HepG2 (cell line): Measurements from ENCODE around the gene OR2T8. TPM values are rescaled to one million over a fixed set of nuclear protein-coding genes. Genes with fewer than 3 reads are reported as not detected.

Experiments
- ATAC-seq: fragments of 200-7000 bp; cut with Tn5 transposase; 3 replicates; pipeline ENCODE4 v1.9.1; 2020; ENCODE audit warnings: mild to moderate bottlenecking, moderate library complexity
- Bru-seq: library from RNA; stranded (reverse); fragments of 400-500 nt; gene quantifications from one replicate; lab custom pipeline; 2021; lab: Mats Ljungman, UMichigan
- BruChase-seq, 2 experiments: library from RNA; stranded (reverse); fragments of 400-500 nt; gene quantifications; one replicate each; lab custom pipeline; 2021; lab: Mats Ljungman, UMichigan
- BruUV-seq: library from RNA; stranded (reverse); fragments of 400-500 nt; replicated peaks from 2 replicates; lab custom pipeline; 2021; lab: Mats Ljungman, UMichigan
- CTCF ChIA-PET: fragments of 300-600 bp; formaldehyde crosslinking; extraction: SDS; loops from one replicate; lab custom pipeline; 2021; ENCODE audit warnings: low total read pairs, inconsistent platforms, low intra/inter-chr PET ratio; lab: Yijun Ruan, JAX
- POLR2A ChIA-PET: fragments of 350-600 bp; sonication (Branson Sonifier 250); formaldehyde crosslinking; loops from one replicate; lab custom pipeline; 2020; ENCODE audit warnings: antibody characterized with exemption, inconsistent platforms; lab: Yijun Ruan, JAX
- DNase-seq: peaks from one replicate; pipeline ENCODE4 v3.0.0-alpha.2; 2015; ENCODE audit warnings: low spot score
- FAIRE-seq: peaks from 3 replicates; lab custom pipeline; 2011; peaks lifted over from hg19 to GRCh38; lab: Jason Lieb, UNC
- H2AFZ ChIP-seq: one replicate; pipeline ENCODE4 v1.6.1; 2011; ENCODE audit warnings: low read length, inconsistent platforms
- H3K27ac ChIP-seq: fragments of 300-600 bp; 3 replicates; pipeline ENCODE4 v1.8.0; 2011; ENCODE audit warnings: mixed run types, mild to moderate bottlenecking, mixed read lengths, low read length, inconsistent platforms; ENCODE audit not compliant: insufficient read depth; ENCODE audit errors: extremely low read length
- H3K27me3 ChIP-seq, 2 experiments: fragments of 200-600 bp in 1 of 2; 2 replicates in 1 of 2; 3 replicates in 1 of 2; pipeline versions ENCODE4 v1.6.0 to v1.8.0; 2011; ENCODE audit warnings: low read length in 2 of 2, mild to moderate bottlenecking in 2 of 2, moderate library complexity in 2 of 2, inconsistent platforms in 1 of 2; ENCODE audit not compliant: insufficient read depth in 2 of 2, control insufficient read depth in 1 of 2
- H3K36me3 ChIP-seq, 2 experiments: fragments of 200-600 bp in 1 of 2; replicated peaks in 1 of 2; 2 replicates in 1 of 2; 3 replicates in 1 of 2; pipeline versions ENCODE4 v1.5.1 to v1.8.0; 2011; ENCODE audit warnings: low read length in 2 of 2, inconsistent platforms in 1 of 2; ENCODE audit not compliant: insufficient read depth in 2 of 2, control insufficient read depth in 1 of 2
- H3K4me1 ChIP-seq: 2 replicates; pipeline ENCODE4 v1.5.1; 2012; ENCODE audit warnings: low read length, inconsistent platforms; ENCODE audit not compliant: insufficient read depth
- H3K4me2 ChIP-seq: 2 replicates; pipeline ENCODE4 v1.6.0; 2011; ENCODE audit warnings: low read depth, low read length, inconsistent platforms
- H3K4me3 ChIP-seq, 3 experiments: fragments of 200-600 bp in 1 of 3; sonication (generic), shearing (Covaris generic) in 1 of 3; replicated peaks in 1 of 3; 2 replicates each; pipeline ENCODE4 v1.5.1; 2011 to 2016; ENCODE audit warnings: low read length in 3 of 3, inconsistent platforms in 2 of 3, low read depth in 2 of 3, mild to moderate bottlenecking in 2 of 3, control low read depth in 1 of 3, mixed read lengths in 1 of 3; ENCODE audit not compliant: insufficient read depth in 1 of 3
- H3K79me2 ChIP-seq: one replicate; pipeline ENCODE4 v1.6.1; 2011; ENCODE audit warnings: low read length, inconsistent platforms; ENCODE audit not compliant: insufficient read depth
- H3K9ac ChIP-seq: 2 replicates; pipeline ENCODE4 v1.6.0; 2011; ENCODE audit warnings: mild to moderate bottlenecking, low read depth, low read length, inconsistent platforms; ENCODE audit not compliant: insufficient read depth
- H3K9me3 ChIP-seq: 2 replicates; pipeline ENCODE4 v1.5.1; 2012; ENCODE audit warnings: mild to moderate bottlenecking, low read length
- H4K20me1 ChIP-seq: 2 replicates; pipeline ENCODE4 v1.6.0; 2011; ENCODE audit warnings: inconsistent platforms, mild to moderate bottlenecking, low read length, moderate library complexity; ENCODE audit not compliant: insufficient read depth
- ARNT2 ChIP-seq: sonication (generic); formaldehyde crosslinking; IDR thresholded peaks from 2 replicates; pipeline ENCODE4 v1.8.0; 2022; ENCODE audit warnings: mild to moderate bottlenecking, low read depth, missing genetic modification reagents, moderate library complexity
- HCFC1 ChIP-seq: fragments of 150-350 bp; IDR thresholded peaks from 2 replicates; pipeline ENCODE4 v1.6.1; 2014; ENCODE audit warnings: low read depth, low read length
- JDP2 ChIP-seq: sonication (generic); formaldehyde crosslinking; IDR thresholded peaks from 2 replicates; pipeline ENCODE4 v1.8.1; 2022; ENCODE audit warnings: missing genetic modification reagents, borderline replicate concordance
- KDM2A ChIP-seq: sonication (generic); formaldehyde crosslinking; IDR thresholded peaks from 2 replicates; pipeline ENCODE4 v1.4.0; 2020; ENCODE audit warnings: low read depth, missing genetic modification reagents, borderline replicate concordance
- MIER2 ChIP-seq: IDR thresholded peaks from 2 replicates; pipeline ENCODE4 v1.6.1; 2016; ENCODE audit warnings: missing biosample characterization, missing genetic modification reagents
- NFKBIZ ChIP-seq: IDR thresholded peaks from 2 replicates; pipeline ENCODE4 v1.6.1; 2018; ENCODE audit warnings: missing genetic modification reagents, missing compliant biosample characterization
- PAX8 ChIP-seq: sonication (generic); formaldehyde crosslinking; IDR thresholded peaks from 2 replicates; pipeline ENCODE4 v1.8.0; 2022; ENCODE audit warnings: mild to moderate bottlenecking, missing genetic modification reagents, borderline replicate concordance
- SALL2 ChIP-seq: sonication (generic); formaldehyde crosslinking; IDR thresholded peaks from 2 replicates; pipeline ENCODE4 v1.8.1; 2023; ENCODE audit warnings: mild to moderate bottlenecking, missing genetic modification reagents, inconsistent platforms
- SETDB1 ChIP-seq: sonication (generic); formaldehyde crosslinking; IDR thresholded peaks from 2 replicates; pipeline ENCODE4 v1.5.1; 2020; ENCODE audit warnings: missing genetic modification reagents, mild to moderate bottlenecking, borderline replicate concordance
- ZNF446 ChIP-seq: sonication (generic); formaldehyde crosslinking; IDR thresholded peaks from 2 replicates; pipeline ENCODE4 v1.5.0; 2020; ENCODE audit warnings: mild to moderate bottlenecking, missing genetic modification reagents
- ZNF451 ChIP-seq: sonication (generic); formaldehyde crosslinking; IDR thresholded peaks from 2 replicates; pipeline ENCODE4 v1.5.0; 2020; ENCODE audit warnings: mild to moderate bottlenecking, missing genetic modification reagents
- WGBS: methylation state at CpG from one replicate; pipeline ENCODE4 v1.1.6; 2017; ENCODE audit warnings: low lambda C conversion rate; 5-methylcytosine and 5-hydroxymethylcytosine counted together
- in situ Hi-C: cut with HindIII; loops from 2 replicates; pipeline ENCODE4 v1.10.0; 2017; ENCODE audit warnings: low pct_unique_long_range_greater_than_20kb; ENCODE audit not compliant: extremely low pct_ligation_motif_present
- intact Hi-C: fragments of 100-400 bp; cut with micrococcal nuclease; formaldehyde crosslinking; loops from one replicate; pipeline ENCODE4 v1.10.0; 2022; ENCODE audit not compliant: unreplicated experiment
- long read RNA-seq, 2 experiments: library from RNA in 1 of 2; library from polyadenylated mRNA in 1 of 2; stranded (forward) in 1 of 2; unstranded in 1 of 2; transcript quantifications; one replicate each; pipeline ENCODE4 v2.0.0, GENCODE V29; 2019 to 2022
- polyA minus RNA-seq, 3 experiments: library from RNA; depleted of rRNA, polyadenylated mRNA; stranded (reverse); fragments of >200 nt; gene quantifications; 2 replicates each; pipeline ENCODE4 v1.2.3, GENCODE V29; 2011; ENCODE audit warnings: low replicate concordance in 1 of 3
- polyA plus RNA-seq, 8 experiments: library from polyadenylated mRNA; depleted of rRNA in 3 of 8; stranded (reverse) in 7 of 8; unstranded in 1 of 8; fragments of >200 nt; fragmentation: Illumina TruSeq in 4 of 8; extraction: Trizol in 4 of 8; gene quantifications; 2 replicates each; pipeline versions ENCODE4 v1.2.1 to v1.2.3, GENCODE V29; 2011 to 2016; ENCODE audit warnings: low read depth in 4 of 8, missing spikeins in 1 of 8, mixed read lengths in 1 of 8; ENCODE audit not compliant: insufficient read depth in 1 of 8
- total RNA-seq, 5 experiments: library from RNA; depleted of rRNA; stranded (reverse); fragments of >200 nt; fragmentation: Illumina TruSeq; extraction: Trizol; gene quantifications; 2 replicates each; pipeline ENCODE4 v1.2.3, GENCODE V29; 2016; ENCODE audit warnings: low read depth in 1 of 5
- TF ChIP-seq, protein P1 (sequence below): sonication (generic); formaldehyde crosslinking; IDR thresholded peaks from 2 replicates; pipeline ENCODE4 v1.9.0; 2022; ENCODE audit warnings: low read depth, missing genetic modification reagents
- TF ChIP-seq, protein P2 (sequence below): sonication (generic); formaldehyde crosslinking; IDR thresholded peaks from 2 replicates; pipeline ENCODE4 v1.4.0; 2020; ENCODE audit warnings: mild to moderate bottlenecking, low read depth, missing genetic modification reagents

The OR2T8 gene, protein sequence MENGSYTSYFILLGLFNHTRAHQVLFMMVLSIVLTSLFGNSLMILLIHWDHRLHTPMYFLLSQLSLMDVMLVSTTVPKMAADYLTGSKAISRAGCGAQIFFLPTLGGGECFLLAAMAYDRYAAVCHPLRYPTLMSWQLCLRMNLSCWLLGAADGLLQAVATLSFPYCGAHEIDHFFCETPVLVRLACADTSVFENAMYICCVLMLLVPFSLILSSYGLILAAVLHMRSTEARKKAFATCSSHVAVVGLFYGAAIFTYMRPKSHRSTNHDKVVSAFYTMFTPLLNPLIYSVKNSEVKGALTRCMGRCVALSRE
- total RNA-seq (2016; rRNA removed; fragmentation: Illumina TruSeq; extraction: Trizol): not detected in 2 replicates
- total RNA-seq (2016; cell fraction: cytosol; rRNA removed; fragmentation: Illumina TruSeq; extraction: Trizol; ENCODE audit: low read depth): not detected in 2 replicates
- not detected in 2 replicates for total RNA-seq (2016; cell fraction: insoluble cytoplasmic fraction; rRNA removed; fragmentation: Illumina TruSeq; extraction: Trizol)
- total RNA-seq (2016; cell fraction: membrane; rRNA removed; fragmentation: Illumina TruSeq; extraction: Trizol): not detected in 2 replicates
- not detected in 2 replicates for total RNA-seq (2016; cell fraction: nucleus; rRNA removed; fragmentation: Illumina TruSeq; extraction: Trizol)
- polyA plus RNA-seq (2011; rRNA removed): not detected in 2 replicates
- polyA plus RNA-seq (2011; cell fraction: cytosol; rRNA removed): not detected in 2 replicates
- polyA plus RNA-seq (2011; cell fraction: nucleus; rRNA removed): not detected in 2 replicates
- not detected in 2 replicates for polyA plus RNA-seq (2012)
- polyA plus RNA-seq (2016; cell fraction: cytosol; fragmentation: Illumina TruSeq; extraction: Trizol; ENCODE audit: low read depth): not detected in 2 replicates
- polyA plus RNA-seq (2016; cell fraction: insoluble cytoplasmic fraction; fragmentation: Illumina TruSeq; extraction: Trizol; ENCODE audit: low read depth): not detected in 2 replicates
- polyA plus RNA-seq (2016; cell fraction: membrane; fragmentation: Illumina TruSeq; extraction: Trizol; ENCODE audit: low read depth): not detected in 2 replicates
- not detected in 2 replicates for polyA plus RNA-seq (2016; cell fraction: nucleus; fragmentation: Illumina TruSeq; extraction: Trizol; ENCODE audit: insufficient read depth, low read depth)
- not detected in 2 replicates for polyA minus RNA-seq (2011; rRNA and poly(A)+ RNA removed; ENCODE audit: low replicate concordance)
- polyA minus RNA-seq (2011; cell fraction: cytosol; rRNA and poly(A)+ RNA removed): not detected in 2 replicates
- not detected in 2 replicates for polyA minus RNA-seq (2011; cell fraction: nucleus; rRNA and poly(A)+ RNA removed)
- not detected for Bru-seq, nascent RNA
- not detected for BruChase-seq, experiment 1, labeled RNA remaining after a 6-hour chase
- BruChase-seq, experiment 2, labeled RNA remaining after a 2-hour chase: not detected
- long read RNA-seq, experiment 1: 0 reads
- long read RNA-seq, experiment 2: 0 reads

DNA sequence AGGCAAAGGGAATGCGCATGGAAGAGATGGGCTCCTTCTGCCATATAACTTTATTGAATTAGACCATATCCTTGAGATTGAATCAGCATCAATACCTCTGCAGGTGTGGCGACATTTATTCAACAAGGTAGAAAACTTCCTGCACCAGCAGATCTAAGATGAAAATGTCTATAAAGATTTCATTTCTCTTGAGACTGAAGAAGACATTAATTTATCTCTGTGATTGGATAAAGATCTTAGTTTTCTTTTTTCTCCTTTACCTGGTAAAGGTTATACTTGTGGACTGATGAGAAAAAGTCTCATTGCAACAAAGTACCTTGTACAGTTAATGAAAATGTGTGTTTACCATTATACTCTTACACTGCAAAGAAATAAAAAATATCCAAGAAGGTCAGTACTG lies at the start of gene OR2T8:
Gene OR2T8, plus strand, starts transcription at position 301 of the 400 bp plus-strand sequence. CDS start 766 bp downstream, outside the sequence.
- no peak within 1 kb of the TSS for H3K4me2 ChIP-seq
- no peak within 1 kb of the TSS for H3K27ac ChIP-seq
- H3K9ac ChIP-seq: no peak within 1 kb of the TSS
- intact Hi-C loops (no loop called here), in situ Hi-C loops (no loop called here)
- whole genome bisulfite sequencing: 23% methylated on average over 2 of the region's 2 CpGs
- H2AFZ ChIP-seq: no peak within 1 kb of the TSS
- ATAC-seq: no peak
- no peaks in the 10 kb centered on the region for H3K4me1 ChIP-seq
- POLR2A ChIA-PET: no interaction called here
- H3K36me3 ChIP-seq: no peaks in the 10 kb centered on the region
- no TSS peak for BruUV-seq
- TF ChIP-seq PAX8 (no peak), ARNT2 (CRISPR knock-in tag) (no peak), KDM2A (CRISPR knock-in tag) (no peak), NFKBIZ (CRISPR knock-in tag) (no peak), SETDB1 (CRISPR knock-in tag) (no peak), SALL2 (CRISPR knock-in tag) (no peak), HCFC1 (no peak), ZNF446 (CRISPR knock-in tag) (no peak), MIER2 (CRISPR knock-in tag) (no peak), JDP2 (CRISPR knock-in tag) (no peak), ZNF451 (CRISPR knock-in tag) (no peak)
- TF ChIP-seq, protein P1, sequence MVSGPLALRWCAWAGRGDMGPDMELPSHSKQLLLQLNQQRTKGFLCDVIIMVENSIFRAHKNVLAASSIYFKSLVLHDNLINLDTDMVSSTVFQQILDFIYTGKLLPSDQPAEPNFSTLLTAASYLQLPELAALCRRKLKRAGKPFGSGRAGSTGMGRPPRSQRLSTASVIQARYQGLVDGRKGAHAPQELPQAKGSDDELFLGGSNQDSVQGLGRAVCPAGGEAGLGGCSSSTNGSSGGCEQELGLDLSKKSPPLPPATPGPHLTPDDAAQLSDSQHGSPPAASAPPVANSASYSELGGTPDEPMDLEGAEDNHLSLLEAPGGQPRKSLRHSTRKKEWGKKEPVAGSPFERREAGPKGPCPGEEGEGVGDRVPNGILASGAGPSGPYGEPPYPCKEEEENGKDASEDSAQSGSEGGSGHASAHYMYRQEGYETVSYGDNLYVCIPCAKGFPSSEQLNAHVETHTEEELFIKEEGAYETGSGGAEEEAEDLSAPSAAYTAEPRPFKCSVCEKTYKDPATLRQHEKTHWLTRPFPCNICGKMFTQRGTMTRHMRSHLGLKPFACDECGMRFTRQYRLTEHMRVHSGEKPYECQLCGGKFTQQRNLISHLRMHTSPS (CRISPR knock-in tag): no peak
- TF ChIP-seq, protein P2, sequence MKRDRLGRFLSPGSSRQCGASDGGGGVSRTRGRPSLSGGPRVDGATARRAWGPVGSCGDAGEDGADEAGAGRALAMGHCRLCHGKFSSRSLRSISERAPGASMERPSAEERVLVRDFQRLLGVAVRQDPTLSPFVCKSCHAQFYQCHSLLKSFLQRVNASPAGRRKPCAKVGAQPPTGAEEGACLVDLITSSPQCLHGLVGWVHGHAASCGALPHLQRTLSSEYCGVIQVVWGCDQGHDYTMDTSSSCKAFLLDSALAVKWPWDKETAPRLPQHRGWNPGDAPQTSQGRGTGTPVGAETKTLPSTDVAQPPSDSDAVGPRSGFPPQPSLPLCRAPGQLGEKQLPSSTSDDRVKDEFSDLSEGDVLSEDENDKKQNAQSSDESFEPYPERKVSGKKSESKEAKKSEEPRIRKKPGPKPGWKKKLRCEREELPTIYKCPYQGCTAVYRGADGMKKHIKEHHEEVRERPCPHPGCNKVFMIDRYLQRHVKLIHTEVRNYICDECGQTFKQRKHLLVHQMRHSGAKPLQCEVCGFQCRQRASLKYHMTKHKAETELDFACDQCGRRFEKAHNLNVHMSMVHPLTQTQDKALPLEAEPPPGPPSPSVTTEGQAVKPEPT (CRISPR knock-in tag): no peak
- TF ChIP-seq, all 625 proteins: peak for 0
- peaks cover 5% of the 10 kb centered on the region; the same call in 1 of the 2 replicates for H3K9me3 ChIP-seq
- no peaks in the 10 kb centered on the region for H3K79me2 ChIP-seq
- CTCF ChIA-PET: no interaction called here
- no peak within 1 kb of the TSS for H3K4me3 ChIP-seq
- FAIRE-seq: no peak
- H3K27me3 ChIP-seq: no peaks in the 10 kb centered on the region
- H4K20me1 ChIP-seq: no peaks in the 10 kb centered on the region
- no peak for DNase-seq
